ENCODE measurements around the gene SYCP2. TPM values are rescaled to one million over a fixed set of nuclear protein-coding genes. Genes with fewer than 3 reads are reported as not detected.

SYCP2 gene
- polyA plus RNA-seq, 4 donors = 5.0 to 7.5 (median 6.8) TPM

Other genes starting within 250 kb of the SYCP2 start
- gene PPP1R3D, start 6.7 kb upstream of the SYCP2 start, polyA plus RNA-seq (ENCODE audit: insufficient read length in 4 of 4) = 1 to 10 TPM; 6.0 to 7.3 (median 6.8) TPM
- 10 to 100 TPM; 20.8 to 27.4 (median 25.4) TPM for gene FAM217B, start 6.8 kb upstream of the SYCP2 start, polyA plus RNA-seq (ENCODE audit: insufficient read length in 4 of 4)
- 1 to 10 TPM in 2 of 4 donors, under 1 TPM in 2; 0.31 to 1.2 (median 0.76) TPM for gene CDH26, start 24.8 kb upstream of the SYCP2 start, polyA plus RNA-seq (ENCODE audit: insufficient read length in 4 of 4)